NCI-H345 treated with DMSO at 0.1 percent for 48 hours (cell line): ENCODE measurements around the gene ABCD1.
"Not testable (repeated sequence)": the region's sequence is repeated elsewhere in the genome, so short reads cannot be mapped to it uniquely, and the experiment has no call there.

Experiments
- DNase-seq: peaks from one replicate; lab custom pipeline; 2025; ENCODE audit not compliant: unreplicated experiment; lab: John Stamatoyannopoulos, UW

ABCD1 gene

DNA sequence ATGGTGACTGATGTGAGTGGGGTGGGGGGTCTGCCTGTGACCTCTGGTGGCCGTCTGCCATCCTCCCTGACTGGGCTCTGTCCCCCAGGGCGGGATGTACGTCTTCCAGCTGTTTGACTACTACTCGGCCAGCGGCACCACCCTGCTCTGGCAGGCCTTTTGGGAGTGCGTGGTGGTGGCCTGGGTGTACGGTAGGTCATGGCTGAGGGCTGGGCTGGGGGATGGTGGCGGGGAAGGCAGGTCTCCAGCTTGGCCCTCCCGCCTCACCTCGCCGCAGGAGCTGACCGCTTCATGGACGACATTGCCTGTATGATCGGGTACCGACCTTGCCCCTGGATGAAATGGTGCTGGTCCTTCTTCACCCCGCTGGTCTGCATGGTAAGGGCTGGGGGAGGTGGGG is 30.4 kb upstream of the ABCD1 start:
- DNase-seq, result not testable (repeated sequence)

- no peak for DNase-seq
Observed at GRCh38 chrX:153694687-153695270, 29.9 kb upstream of the ABCD1 start.

DNA sequence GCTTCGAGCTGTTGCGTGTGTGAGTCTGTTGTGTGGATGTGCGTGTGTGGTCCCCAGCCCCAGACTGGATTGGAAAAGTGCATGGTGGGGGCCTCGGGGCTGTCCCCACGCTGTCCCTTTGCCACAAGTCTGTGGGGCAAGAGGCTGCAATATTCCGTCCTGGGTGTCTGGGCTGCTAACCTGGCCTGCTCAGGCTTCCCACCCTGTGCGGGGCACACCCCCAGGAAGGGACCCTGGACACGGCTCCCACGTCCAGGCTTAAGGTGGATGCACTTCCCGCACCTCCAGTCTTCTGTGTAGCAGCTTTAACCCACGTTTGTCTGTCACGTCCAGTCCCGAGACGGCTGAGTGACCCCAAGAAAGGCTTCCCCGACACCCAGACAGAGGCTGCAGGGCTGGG is 28.6 kb upstream of the ABCD1 start:
- DNase-seq, result no peak

GRCh38 chrX:153696538-153696937 is 28.1 kb upstream of the ABCD1 start:
- DNase-seq, result not testable (repeated sequence)

GRCh38 chrX:153696986-153697722 is 27.5 kb upstream of the ABCD1 start:
- DNase-seq, result not testable (repeated sequence)

GRCh38 chrX:153697924-153698865 is 26.5 kb upstream of the ABCD1 start:
- DNase-seq, result no peak

GRCh38 chrX:153699210-153699783 is 25.4 kb upstream of the ABCD1 start:
- not testable (repeated sequence) for DNase-seq

- not testable (repeated sequence) for DNase-seq
Observed at GRCh38 chrX:153699784-153700371, 24.8 kb upstream of the ABCD1 start.

DNA sequence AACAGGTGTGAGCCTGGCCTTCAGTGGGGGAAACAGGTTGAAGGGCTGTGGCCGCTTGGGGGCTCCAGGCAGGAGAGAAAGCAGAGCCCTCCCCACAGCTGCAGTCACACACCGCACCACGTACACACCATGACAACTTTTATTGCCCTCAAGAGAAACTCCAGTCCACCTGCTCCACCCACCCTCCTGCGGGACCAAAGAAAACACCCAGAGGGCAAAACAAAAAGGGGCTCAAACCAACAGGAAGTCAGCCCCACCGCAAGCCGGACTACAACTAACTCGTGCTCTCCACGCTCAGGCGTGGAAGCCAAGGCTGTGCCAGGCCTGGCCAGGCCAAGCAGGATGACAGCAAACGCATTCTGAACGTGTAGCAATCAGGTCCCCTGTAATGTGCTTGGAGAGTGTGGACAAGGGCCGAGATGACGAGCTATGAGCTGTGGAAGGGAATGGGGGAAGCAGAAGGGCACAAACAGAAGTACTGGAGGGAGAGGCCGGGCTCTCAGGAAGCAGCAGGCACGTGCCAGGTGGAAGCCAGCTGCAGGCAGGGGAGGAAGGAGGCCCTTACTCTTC is 24.2 kb upstream of the ABCD1 start:
- no peak for DNase-seq

GRCh38 chrX:153700967-153701366 is 23.7 kb upstream of the ABCD1 start:
- no peak for DNase-seq

DNA sequence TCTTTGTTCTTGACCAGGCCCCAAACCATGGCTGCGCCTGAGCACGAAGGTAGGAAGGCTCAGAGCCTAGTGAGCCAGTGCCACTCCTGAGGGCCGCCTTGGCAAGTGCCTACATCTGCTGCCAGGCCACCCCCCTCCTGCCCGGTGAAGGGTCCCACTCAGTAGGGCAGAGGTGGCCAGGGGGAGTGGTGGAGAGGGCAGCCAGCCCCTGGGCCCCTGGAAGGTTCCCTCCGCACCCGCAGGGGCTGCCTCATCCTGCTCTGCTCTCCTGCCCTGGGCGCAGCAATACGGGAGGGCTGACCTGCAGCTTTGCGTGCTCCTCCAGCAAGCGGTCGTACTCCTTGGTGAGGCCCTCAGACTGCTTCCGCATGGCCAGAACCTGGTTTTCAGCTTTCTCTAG is 22.9 kb upstream of the ABCD1 start:
- no peak for DNase-seq

DNA sequence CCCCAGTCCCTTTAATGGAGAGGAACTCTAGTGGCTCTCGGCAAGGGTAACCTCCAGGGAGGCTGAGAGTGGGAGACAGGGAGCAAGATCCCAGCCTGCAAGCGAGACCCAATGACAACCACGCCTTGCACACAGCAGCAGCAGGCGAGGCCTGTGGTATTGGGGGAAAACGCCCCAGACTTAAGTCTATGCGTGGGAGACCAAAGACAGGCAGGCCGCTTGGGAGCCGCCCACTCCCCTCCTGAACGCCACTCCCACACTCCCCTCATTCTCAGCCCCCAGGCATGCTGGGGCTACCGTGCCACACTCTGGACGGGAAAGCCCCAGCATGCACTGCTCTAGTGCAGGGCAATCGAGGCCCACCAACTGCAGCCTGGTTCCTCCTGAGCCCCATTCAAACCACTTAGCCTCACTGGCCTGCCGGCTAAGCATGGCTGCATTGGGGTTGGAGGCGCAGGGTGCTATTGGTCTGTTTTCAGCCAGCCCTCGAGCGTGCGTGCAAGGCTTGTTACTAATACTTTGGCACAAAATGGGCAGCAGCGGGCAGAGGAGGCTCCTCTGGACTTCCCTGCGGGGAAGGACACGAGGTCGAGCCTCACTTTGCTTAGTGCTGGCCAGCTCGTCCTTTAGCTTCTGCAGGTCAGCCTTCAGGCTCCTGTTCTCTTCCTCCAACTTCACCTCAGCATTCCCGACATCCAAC is 22.2 kb upstream of the ABCD1 start:
- no peak for DNase-seq

DNA sequence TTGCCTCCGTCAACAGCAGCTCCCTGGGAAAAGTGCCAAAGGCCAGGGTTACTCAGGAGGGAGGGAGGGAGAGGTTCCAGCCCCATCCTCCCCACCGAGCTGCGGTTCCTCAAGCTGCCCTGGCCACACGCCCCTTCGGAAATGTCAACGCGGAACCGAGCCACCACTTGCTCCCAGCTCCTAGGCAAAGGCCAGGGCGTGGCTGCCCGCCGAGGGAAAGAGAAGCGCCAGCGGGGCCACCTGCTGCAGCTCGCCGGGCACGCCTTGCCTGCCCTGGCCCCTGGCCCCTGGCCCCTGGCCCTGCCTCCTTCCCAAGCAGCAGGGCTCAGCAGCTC is 21.7 kb upstream of the ABCD1 start:
- no peak for DNase-seq

GRCh38 chrX:153704021-153704526 is 20.6 kb upstream of the ABCD1 start:
- no peak for DNase-seq

GRCh38 chrX:153704631-153705402 is 19.8 kb upstream of the ABCD1 start:
- DNase-seq, result not testable (repeated sequence)

- not testable (repeated sequence) for DNase-seq
Observed at GRCh38 chrX:153705403-153706060, 19.1 kb upstream of the ABCD1 start.

DNA sequence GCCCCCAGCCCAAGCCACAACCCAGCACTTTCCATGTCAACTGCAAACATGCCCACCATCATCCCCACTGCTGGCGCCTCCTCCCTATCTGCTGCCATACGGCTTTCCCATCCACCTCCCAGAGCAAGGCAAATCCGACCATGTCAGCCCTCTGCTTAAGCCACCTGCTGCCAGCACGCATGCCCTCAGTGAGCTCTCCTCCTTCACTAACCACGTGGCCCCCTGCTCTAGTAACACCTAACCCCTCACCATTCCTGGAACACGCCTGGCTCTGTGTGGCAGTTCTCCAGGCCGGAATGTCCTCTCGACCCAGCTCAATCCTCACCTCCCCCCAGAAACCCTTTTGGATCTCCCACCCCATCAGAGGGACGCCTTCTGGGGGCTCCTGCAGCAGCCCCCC is 17.9 kb upstream of the ABCD1 start:
- DNase-seq, result no peak

DNA sequence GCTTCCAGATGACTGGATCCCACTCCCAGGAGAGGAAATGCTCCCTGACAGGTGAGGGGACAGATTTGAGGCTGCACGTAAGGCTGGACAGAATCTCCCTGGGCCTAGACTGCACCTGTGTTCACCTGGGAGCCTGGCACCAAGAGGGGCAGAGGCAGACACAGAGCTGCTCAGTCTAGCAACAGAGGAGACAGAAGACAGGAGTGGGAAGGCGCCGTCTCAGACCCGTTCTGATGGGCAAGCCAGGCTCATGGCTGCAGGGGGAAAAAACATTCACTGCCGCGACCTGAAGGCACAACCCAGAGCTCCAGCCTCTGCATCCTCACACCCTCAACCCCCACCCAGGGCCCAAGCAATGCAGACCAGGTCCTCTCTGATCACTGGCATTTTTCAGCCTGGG is 17.2 kb upstream of the ABCD1 start:
- no peak for DNase-seq

GRCh38 chrX:153708415-153708814 is 16.2 kb upstream of the ABCD1 start:
- DNase-seq, result no peak
